RPMI8226 (cell line): ENCODE data around the gene ACRBP.

Source experiments
- DNase-seq: peaks from one replicate; pipeline ENCODE4 v3.0.0-alpha.2; 2015

ACRBP gene

DNA sequence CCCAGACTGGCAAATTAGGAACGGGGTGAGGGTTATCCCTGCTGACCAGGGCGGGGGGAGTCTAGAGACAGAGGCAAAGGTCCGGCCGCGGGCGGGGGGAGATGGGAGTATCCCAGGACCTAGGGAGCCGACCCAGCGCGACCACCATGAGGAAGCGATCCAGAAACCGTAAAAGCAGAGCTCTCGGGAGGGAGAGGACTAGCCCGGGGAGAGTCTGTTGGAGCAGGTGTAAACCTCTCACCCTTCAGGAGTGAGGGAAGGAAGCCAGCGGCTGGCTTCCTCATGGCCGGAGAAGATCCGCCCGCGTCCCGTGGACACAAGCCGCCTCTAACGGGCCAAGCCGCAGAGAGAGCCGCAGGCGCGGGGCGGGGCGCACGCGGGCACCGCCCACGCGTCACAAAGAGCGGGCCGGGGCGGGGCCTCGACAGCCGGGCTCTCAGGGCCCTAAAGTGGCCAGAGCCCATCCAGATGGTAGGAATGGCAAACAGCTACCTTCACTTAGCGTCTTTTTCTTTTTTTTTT is at the start of gene ACRBP:
ACRBP (minus strand) TSS at position 350 of the 522 bp plus-strand sequence; CDS start at position 284, 66 bp downstream.
- DNase-seq: peak; percentile 50

GRCh38 chr12:6695313-6696045 is 48.2 kb upstream of the ACRBP start:
- no peak for DNase-seq

DNA sequence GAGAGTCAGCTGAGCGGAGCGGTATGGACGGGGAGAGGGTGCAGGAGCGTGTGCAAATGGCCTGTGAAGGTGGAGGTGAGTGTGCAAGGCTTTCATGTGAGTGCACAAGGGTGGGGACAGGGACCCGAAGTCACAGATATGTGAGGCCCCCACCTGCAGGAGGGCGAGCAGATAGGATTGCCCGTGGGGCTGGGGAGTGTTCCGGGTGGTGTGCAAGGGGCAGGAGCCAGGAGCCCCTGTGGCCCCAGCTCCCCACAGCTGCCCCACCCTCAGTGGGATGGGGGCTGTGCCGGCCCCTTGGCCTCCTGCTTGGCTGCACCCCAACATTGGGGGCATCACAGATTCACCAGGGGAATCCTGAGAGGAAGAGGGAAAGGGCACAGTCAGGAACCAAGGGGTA is 47.5 kb upstream of the ACRBP start:
- no peak for DNase-seq

GRCh38 chr12:6693832-6694355 is 46.7 kb upstream of the ACRBP start:
- no peak for DNase-seq

- no peak for DNase-seq
These were observed 45.7 kb upstream of the ACRBP start for GRCh38 chr12:6692888-6693287.

DNA sequence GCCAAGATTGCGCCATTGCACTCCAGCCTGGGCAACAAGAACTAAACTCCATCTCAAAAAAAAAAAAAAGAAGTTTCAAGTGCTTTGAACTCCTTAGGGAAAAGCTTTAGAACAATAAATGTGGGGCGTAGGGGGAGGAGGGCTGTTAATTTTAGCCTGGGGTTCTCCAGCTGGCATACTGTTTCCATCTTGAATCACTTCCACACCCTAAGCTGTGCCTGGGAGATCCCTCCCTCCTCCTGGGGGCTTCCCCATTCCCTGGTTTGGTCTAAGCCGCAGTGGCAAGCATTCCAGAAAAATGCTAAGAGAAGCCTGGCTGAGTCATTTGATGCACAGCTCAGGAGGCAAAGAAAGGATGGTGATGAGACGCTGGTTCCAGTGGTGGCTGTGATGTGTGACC is 44.2 kb upstream of the ACRBP start:
- no peak for DNase-seq

DNA sequence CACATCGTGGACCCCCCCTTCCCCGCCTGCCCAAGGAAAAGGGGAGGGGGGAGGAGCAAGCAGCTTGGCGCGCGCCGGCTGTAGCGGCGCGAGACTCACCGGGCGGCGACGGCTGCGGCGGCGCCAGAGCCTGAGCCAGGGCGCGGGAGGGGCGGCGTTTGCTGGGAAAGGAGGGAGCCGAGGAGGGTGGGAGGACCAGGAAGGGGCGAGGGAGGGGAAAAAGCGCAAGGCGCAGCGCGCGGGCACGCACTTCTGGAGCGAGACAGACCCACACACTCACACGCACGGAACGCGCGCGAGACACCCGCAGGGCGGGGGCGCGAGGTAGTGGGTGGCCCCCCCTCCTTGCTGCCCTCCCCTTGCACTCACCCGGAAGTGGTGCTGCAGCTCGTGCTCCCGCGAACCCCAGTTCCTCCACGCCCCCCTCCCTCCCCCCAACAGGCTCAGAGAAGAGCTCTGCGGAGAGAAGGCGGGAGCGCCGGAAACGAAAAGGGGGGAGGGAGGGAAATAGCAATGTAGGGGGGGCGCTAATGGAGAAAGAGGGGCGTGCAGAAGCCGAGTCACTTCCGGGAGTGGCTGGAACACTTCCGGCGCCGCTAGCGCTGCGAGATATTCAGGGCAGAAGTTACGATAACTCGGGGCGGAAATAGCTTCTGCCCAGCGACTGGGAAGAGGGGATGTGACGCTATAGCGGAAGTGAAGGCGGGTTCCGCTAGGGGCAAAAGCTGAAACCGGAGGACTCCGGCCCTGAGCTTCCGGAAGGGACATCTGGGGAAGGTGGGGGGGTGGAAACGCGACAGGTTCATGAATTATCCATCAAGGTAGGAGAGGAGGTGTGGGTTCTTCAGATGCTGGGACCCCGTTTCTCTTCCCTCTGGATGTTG is 42.0 kb upstream of the ACRBP start, which contains the start of gene ZNF384:
ZNF384 (minus strand) TSS at position 377 of the 884 bp plus-strand sequence. CDS start 9,855 bp downstream, outside the sequence.
- peak; percentile 99 for DNase-seq

DNA sequence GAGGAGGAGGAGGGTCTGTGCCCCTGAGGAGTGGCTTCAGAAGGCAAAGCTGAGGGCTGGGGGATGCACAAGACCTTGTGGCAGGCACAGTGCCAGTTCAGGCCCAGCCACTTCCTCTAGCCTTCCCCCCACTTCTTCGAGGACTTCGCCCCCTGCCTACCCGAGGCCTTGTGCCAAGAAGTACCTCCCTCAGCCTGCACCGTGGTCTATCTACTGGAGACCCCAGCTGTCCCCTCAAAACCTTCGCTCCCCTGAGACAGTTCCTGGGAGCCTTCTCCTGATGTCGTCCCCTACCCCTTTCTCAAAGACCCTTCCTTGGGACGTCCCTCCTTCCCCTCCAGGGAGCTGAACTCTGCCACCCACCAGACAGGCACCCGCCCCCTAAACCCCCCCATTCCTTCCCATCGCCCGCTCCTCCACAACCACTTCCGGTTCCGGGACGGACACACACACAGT is 41.3 kb upstream of the ACRBP start:
- peak; percentile 49 for DNase-seq

DNA sequence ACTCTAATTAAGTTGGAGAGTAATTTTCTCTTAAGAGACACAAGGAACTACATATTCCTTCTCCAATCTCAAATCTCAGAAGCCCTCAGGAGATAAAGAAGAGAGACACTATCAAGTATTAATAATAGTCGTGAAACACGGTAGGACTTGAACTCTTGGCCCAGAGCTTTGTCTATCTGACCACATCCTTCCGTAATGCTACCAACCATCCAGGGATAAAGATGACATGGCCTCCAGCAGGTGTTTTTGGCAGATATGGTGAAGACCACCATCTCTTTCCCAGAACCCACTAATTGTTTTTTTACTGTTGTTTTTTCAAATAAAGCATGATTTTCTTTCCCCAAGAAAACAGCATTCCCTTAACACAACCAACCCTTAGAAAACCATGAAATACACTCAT is 38.6 kb upstream of the ACRBP start:
- DNase-seq: no peak

- peak; percentile 63 for DNase-seq
These were observed 37.4 kb upstream of the ACRBP start for GRCh38 chr12:6684609-6685008.

GRCh38 chr12:6676962-6677361 is 29.7 kb upstream of the ACRBP start:
- no peak for DNase-seq

DNA sequence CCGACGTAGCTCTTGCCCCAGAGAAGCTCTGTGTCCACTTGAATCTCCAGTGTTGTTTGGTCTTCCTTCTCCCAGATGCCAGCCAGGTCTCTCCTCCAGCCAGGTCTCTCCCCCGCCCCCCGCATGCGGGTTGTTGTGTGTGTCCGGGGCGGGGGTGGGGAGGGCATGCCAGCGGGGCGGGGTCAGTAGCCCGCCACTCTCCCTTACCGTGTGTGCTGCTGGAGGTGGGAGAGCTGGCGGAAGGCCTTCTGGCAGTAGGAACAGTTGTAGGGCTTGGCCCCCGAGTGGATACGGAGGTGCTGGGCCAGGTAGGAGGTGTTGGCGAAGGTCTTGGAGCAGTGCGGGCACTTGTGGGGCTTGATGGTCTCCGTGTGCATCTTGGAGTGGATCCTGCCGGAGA is 24.9 kb upstream of the ACRBP start:
- DNase-seq: no peak

- DNase-seq: peak; percentile 31
These were observed 20.5 kb upstream of the ACRBP start for GRCh38 chr12:6667559-6668210.

GRCh38 chr12:6666211-6666610 is 19.0 kb upstream of the ACRBP start:
- no peak for DNase-seq

DNA sequence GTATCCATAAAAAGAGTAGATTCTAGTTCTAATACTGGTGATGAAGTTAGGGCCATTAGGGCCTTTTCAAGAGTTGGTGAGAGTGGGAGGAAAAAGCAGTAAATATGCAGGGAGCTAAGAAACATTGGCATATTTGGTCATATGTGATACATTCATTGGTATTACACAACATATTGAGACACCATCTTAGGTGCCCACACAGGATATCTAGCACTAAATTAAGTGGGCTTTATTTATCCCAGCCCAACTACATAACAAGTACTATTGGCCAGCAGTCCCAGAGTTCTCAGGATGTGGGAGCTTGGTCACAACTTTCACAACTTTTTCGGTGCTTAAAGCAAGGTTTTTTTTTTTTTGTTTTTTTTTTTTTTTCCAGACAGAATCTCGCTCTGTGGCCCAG is 17.7 kb upstream of the ACRBP start:
- no peak for DNase-seq

GRCh38 chr12:6662906-6663742 is 15.9 kb upstream of the ACRBP start, which contains the start of gene ING4:
Gene ING4 (minus strand): TSS chr12:6663119. CDS start chr12:6663101, 18 bp downstream.
- peak; percentile 99 for DNase-seq

DNA sequence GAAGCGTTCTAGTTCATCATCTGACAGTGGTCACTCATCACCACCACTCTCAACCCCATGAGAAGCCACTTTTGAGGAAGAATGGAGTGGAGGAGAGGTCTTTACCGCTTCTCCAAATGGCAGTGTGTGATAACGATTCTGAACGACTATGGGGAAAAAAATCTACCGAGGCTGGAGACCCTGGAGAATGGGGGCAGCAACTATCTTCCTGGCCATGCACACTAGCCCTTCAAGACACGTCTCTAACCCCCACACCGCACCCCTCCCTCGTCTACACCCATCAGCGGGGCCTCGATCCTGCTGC is 15.3 kb upstream of the ACRBP start:
- no peak for DNase-seq

- no peak for DNase-seq
These were observed 6.8 kb upstream of the ACRBP start for GRCh38 chr12:6653987-6654386.

GRCh38 chr12:6653342-6653741 is 6.1 kb upstream of the ACRBP start:
- DNase-seq: no peak

GRCh38 chr12:6652391-6652790 is 5.2 kb upstream of the ACRBP start:
- DNase-seq: no peak

GRCh38 chr12:6650832-6651231 is 3.6 kb upstream of the ACRBP start:
- DNase-seq: no peak
